ENCODE measurements around the gene GRIK2. TPM values are rescaled to one million over a fixed set of nuclear protein-coding genes. Genes with fewer than 3 reads are reported as not detected.

The GRIK2 gene
- polyA plus RNA-seq, 3 donors: 12.4 to 19.0 (median 14.6) TPM

DNA sequence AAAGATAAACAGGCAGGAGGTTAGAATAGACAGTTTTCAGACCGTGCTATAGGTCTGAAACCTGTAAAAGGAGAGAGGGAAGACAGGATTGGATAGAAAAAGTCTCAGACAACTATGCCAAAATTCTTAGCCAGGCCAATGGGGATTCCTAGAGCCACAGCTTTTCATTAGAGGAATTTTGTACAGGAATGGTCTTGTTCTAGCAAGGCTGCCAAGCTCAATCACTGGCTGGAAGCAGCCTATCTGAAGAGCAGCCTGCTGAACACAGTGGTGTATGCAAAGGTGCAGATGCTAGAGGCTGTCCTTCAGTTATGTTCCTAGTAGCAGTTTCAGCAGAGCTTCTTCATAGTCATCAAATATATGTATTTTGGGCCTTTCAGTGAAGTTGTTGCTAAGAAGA lies 313.1 kb downstream of the GRIK2 start:
- no peak for DNase-seq

DNA sequence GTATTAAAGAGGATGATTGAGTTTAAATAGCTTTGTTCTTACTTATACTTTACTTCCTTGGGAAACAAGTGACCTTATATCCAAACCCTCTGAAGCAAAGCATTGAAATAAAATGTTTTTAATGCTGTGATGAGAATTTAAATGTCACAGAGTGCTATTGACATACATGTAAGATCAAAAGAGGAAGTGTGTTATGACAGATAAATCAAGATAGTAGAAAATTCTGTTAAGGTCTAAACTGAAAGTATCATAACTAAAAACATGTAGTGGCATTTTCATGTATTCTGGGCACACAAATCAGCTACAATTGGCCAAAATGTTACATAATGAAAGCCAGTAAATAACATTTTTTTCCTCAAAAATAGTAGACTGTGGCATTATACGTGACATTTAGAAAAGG lies 318.0 kb downstream of the GRIK2 start:
- no peak for DNase-seq

DNA sequence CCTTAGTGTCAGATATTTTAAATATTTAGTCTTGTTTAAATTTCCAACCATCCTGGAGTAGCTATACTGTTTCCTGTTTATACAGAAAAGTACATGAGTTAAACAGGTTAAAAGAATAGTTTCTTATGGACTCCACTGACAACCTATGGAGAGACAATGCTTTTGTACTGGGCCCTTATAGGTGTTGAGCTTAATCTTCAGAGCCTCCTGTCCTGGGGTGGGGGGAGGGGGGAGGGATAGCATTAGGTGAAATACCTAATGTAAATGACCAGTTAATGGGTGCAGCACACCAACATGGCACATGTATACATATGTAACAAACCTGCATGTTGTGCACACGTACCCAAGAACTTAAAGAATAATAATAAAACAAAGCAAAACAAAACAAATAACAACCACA lies 322.9 kb downstream of the GRIK2 start:
- DNase-seq: no peak

DNA sequence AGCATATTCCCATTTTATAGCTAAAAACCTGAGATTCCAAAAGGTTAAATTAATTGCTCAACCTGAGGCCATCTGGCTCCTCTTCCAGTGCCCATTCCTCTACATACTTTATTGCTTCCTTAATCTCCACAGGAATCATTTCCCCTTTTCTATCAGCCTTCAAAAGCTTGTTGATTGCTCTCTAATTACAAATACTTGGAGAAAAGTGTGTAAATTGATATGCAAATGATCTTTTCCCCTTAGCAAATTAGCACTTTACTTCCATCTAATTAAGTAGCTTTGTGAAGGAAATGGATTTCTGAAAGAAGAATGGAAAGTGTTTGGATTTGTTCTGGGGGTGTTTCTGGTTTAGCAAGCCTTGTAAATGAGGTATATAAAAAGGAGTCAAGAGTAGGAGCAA lies 323.3 kb downstream of the GRIK2 start:
- no peak for DNase-seq

DNA sequence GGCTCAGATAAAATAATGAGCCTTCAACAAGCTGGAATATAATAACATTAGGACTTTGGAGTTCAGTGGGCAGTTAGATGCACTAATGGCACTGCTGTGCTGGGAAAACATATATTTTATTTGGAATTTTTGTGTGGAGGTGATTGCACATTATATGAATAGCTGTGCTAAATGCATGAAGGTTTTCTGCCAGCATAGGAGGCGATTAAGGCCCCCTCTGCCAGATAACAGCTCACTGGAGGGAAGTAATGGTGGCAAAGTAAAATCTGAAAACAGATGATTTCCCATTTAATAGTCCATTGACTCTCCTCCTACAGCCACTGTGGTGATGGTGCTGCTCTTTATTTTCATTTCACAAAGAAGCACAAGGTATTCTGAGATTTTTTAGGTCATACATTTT lies 326.0 kb downstream of the GRIK2 start:
- DNase-seq: no peak

DNA sequence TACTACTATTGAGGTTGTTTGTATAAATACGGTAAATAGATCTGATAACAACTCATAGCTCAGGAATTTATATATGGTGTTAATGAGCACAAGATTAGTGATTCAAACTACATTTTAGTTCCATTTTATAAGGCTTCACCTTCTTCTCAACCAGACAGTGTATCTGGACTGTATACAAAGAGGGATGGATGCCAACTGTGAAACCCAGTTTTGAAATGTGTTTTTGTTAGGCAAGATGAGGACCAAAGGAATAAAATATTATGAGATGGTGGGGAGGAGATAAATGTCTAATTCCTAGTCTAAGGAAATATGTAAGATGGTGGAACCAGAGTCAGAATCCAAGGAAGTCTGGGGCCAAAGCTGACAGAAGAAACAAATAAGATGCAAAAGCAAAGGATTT lies 329.0 kb downstream of the GRIK2 start:
- no peak for DNase-seq

DNA sequence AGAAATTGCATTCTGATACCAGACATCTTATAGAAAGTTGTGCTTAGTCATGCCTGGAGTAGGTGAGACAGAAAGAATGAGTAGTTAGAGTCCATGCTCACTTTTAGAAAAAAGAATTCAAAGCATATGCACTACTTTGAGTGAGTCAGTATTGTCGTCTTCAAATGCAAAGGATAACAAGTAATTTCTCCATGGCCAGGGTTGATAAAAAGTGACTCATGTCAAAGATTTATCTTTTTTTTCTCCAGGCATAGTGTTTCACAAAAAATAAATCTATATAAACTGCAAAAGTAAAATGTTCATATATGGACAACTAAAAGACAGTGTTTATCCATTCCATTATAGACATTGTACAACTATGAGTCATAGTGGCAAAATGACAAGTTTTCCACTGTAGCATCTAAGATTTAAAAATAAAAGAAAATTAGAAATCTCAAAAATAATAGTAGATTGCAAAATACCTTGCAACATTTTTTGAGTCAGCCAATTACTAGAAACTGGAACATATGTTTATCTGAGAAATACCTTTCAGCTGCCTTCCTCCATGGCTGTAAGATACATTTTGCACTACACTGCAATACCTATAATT lies 329.6 kb downstream of the GRIK2 start:
- DNase-seq: no peak

DNA sequence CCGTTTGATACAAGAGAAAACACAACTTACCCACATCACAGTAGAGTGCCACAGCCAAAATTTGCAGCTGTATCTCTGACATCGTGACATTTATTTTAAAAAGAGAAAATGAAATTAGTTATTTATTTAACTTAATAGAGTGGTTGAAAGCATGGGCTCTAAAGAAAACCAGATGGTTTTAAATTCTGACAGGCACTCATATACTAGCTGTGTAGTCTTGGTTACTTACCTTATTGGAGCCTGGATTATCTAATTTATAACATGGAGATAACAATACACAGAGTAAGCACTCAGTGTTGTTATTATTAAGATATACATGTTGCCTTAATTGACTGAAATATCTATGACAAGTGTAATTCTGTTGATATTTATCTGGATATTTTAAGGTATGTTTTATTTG lies 334.9 kb downstream of the GRIK2 start:
- DNase-seq: no peak

DNA sequence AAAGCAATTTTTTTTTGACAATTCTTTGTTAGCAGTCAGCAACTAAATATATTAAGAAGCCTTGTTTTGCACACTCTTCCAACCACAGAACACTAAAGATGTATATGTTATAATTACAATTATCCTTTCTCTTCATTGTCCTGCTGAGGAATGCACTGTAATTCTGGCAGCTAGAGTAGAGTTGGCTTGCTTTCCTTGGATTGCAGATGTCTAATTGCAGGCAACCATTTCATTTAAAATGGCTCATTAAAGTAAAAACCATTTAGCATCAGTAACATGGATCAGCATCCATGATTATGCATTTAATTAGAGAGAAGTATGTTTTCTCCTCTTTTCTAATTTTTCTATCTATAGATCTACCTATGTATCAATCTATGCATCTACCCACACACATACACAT lies 335.4 kb downstream of the GRIK2 start:
- DNase-seq: no peak

DNA sequence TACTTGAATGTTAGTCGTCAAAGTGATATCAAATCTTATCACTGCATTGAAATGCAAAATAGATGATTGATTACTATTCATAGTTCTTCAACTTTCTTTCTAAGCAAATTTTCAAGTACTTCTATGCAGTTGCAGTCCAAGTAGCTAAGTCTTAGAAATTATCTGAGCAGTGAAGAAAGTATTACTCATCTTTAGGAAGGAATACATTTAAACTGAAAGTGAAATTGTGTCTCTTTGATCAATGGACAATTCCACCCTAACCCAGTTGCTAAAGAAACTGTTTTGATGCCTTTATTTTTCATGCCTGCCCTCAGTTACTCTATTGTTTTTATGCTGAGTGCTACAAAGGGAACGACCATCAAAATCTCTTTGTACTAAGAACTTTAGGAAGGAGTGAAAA lies 337.4 kb downstream of the GRIK2 start:
- no peak for DNase-seq

DNA sequence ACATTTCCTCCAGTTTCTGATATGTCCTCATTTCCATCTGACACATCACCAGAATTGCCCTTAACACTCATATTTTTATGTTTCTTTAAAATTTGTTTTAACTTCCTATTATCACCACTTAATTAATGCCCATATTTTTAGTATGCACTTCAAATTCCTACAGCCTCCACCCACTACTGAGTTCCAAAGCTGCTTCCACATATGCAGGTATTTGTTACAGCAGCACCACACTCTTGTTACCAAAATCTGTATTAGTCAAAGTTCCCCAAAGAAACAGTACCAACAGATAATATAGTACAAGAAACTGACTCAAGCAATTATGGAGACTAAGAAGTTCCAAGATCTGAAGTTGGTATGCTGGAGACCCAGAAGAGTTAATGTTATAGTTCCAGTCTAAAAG lies 340.4 kb downstream of the GRIK2 start:
- no peak for DNase-seq

DNA sequence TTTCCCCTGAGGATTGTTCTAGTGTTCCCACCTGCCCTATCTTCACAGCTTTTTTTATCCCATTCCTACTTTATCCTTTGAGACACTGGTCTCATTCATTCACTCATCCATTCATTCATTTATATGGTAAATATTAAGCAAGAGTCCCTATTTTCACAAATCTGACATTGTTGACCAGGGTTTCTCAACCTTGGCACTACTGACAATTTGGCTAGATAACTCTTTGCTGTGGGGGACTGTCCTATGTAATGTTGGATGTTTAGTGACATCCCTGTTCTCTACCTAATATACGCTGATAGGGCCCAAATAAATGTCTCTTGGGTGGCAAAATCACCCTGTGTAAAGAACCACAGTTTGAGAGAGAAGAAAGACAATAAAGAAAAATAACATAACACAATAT lies 345.0 kb downstream of the GRIK2 start:
- no peak for DNase-seq

DNA sequence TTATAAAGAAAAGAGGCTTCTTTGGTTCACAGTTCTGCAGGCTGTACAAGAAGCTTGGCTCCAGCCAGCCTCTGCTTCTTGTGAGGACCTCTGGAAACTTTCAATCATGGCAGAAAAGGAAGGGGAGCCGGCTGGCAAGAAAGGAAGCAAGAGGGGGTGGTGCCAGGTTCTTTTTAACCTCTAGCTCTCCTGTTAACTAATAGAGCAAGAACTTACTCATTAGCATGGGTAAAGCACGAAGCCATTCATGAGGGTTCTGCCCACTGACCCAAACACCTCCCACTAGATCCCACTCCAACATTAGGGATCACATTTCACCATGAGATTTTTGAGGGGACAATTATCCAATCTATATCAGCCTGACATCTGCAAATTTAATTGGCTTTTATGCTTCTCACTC lies 347.1 kb downstream of the GRIK2 start:
- no peak for DNase-seq

DNA sequence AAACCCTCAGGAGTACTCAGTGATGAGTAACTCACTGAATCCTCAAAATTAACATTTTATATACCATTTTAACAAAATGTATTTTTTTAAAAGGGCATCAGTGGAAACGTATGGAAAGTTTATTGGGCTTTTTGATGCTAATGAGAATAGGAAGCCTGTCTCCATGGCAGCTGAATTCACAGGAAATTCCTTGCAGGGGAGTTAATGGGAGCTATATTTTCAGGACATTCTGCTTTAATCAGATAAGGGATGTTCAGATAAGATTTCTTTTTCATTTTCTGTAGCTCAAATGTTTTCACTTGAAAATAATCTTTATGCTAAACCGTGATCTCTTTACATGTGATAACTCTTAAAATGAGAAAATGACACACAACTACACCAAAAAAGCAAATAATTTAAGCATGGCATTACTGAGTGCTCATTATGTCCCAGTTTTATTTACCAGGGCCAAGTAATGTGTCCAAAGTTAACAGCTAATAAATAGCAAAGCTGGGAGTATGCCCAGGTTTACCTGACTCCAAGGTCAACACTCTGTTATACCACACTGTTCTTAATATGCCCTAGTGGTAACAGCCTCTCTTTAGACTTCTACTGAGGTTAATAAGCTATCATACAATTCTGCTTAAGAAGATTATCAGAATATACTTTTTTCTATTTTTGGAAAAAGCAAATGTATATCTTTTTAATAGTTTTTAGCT lies 348.1 kb downstream of the GRIK2 start:
- no peak for DNase-seq

DNA sequence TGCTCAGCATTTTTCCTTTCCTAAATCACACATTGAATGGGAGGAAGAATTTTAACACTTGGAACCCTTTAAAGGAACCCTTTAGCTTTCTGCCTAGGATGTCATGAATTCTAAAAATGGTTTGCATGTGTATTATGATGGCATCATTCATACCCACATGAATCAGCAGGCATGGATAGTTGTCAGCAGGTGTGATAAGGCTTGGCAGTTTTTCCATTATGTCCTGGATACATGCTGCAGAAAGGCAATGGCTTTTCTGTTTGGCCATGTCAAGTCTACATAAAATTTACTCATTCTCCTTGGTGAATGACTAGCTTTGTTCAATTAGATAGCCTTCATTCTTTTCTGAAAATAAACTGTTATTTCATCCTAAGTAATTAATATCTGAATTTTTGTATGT lies 353.7 kb downstream of the GRIK2 start:
- DNase-seq: no peak

DNA sequence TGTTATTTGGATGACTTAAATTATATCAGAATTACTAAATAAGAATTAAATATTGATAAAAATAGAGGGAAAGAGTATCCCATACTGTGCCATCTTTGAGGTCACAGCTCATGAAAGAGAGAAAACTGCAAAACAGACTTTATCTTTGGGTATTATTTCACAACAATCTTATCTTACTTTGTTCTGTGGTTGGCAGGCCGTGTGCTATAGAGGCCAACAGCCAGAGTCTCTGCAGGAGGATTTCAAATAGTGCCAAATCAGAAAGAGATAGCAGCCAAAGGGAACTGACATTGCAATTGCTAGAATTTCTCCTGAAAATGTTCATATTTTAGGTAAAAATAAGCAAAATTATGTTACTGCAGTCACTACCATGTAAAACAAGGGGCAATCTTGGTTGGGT lies 354.2 kb downstream of the GRIK2 start:
- no peak for DNase-seq

DNA sequence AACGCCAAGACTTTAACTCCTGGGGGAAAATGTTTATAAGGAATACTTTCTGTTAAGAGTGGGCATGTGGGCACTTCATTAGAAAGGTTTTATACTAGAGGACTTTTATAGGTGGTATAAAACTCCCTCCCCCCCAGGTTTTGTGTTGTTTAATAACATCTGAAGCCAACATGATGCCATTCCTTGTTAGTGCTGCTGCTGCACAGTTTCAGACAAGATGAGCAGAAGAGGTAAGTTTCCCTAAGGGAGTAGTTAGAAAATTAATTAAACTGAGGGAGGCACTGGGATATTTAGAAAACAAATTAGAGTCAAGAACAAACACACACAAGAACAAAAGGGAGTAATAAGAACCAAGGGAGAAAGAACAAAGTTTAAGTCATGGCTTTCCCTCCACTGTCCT lies 362.4 kb downstream of the GRIK2 start:
- DNase-seq: no peak

DNA sequence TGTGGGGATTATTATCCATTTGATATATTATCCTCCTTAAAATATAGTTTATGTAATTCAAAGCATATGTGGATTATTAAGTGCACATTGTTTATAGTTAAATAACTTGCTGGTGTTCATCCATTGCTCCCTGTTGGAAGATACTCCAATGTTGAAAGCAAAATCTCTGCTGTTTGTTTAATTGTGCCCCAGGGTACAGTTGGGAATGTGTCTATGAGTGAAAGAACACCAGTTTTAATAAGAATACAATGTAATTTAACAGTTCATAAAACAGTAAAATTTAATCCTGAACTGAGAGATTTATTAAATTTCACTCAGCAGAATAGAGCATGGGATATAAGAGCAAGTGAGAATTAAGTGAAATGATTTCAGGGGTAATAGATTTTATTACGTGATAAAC lies 364.9 kb downstream of the GRIK2 start:
- no peak for DNase-seq

DNA sequence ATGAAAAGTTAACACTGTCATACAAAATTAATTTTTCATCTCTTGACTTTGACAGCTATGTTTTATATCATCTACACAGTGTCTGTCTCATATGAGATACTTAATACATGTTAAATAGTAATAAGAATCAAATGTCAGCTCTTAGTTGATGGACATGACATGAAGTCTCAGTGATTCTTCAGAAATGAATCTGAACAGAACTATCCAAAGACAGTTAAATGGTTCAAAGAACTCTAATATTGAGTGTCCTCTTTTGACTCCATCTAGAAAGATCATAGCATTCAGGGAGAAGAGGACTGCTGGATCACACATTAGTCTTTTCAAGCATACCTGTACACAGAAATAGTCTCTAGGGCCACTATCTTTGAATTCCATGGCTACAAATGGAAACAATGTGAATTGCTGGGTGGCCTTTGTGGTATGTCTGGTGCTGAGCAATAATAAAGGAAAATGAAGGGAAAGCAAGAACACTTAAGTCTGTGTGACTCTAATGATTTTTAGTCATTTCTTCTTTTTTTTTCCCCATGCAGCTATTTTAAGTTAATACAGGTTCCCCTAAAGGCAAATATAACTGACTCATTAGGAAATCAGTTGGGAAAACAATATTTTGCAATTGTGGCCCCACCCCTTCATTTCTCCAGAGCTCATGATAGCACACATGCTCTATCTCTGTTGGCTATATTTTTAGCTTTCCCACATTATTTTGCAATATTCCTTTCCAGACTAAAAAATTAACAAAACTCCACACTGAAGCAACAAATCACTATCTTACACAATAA lies 367.5 kb downstream of the GRIK2 start:
- DNase-seq: no peak

DNA sequence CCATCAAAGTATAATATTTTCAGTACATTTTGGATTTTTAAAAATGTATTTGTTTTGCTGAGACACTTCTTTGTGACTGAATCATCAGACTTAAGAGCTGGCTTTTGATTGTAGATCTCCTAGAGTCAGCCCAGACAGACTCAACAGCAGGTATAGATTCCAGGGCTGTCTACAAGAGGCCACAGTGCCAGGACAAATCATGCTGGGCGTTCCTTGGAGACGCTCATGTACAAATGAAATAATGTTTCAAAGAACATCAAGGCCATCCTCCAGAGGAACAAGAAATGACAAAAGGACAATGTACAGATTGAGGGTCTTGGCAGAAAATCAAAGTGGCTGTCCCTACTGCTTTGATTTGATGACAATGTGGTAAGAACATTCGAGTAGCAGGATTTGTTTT lies 369.3 kb downstream of the GRIK2 start:
- no peak for DNase-seq

DNA sequence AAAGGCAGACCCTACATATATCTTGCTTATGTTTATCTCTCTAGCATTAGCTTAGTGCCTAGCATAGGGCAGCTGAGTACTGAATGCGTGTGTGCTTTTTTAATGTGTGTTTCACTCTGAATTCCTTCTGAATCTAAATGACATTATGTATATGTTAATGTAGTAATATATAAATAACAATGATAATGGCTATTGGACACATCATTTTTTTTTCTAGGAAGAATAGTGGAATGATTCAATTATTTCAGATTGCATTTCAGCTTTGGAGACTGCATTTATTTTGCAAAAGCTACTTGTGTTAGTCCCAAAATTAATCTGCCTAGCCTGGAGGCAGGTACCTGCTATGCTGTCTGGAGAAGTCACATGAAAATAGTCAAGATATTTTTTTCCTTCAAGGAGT lies 371.8 kb downstream of the GRIK2 start:
- DNase-seq: no peak

DNA sequence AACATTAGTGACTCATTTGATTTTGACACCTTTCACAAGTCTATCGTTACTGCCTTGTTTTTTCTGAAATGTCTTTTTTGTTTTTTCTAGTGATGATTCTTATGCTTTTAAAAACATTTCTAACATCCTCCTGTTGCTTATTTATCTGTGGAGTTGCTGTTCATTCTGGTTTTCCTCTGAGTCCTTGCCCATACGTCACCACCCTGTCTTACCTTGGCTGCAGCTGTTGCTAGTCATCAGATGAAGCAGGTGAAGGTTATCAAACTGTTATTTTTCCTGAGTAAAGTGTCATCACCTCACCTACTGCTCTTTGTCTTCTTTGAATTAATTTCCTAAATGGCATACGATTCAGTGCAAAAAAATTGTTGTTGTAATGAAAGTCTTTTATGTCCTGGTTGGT lies 376.6 kb downstream of the GRIK2 start:
- DNase-seq: no peak

DNA sequence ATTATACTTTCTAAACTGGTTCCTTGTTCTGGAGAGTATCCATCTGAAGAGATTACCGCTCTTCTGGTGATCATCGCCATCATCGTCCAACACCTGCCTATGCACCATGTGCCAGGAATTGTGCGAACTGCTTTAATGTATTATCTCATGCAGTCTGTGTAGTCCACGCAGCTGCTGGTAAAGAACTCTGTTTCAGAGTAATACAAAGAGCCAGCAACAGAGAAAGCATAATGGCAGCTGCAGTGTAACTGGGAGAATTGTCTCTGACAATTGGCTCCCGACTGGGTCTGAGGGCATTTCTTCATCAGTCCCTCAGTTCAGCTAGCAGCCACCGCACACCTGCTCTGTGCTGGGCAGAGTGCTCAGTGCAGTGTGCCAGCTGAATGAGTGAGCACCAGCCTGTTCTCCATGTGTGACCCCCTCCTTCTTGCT lies 383.4 kb downstream of the GRIK2 start:
- no peak for DNase-seq

DNA sequence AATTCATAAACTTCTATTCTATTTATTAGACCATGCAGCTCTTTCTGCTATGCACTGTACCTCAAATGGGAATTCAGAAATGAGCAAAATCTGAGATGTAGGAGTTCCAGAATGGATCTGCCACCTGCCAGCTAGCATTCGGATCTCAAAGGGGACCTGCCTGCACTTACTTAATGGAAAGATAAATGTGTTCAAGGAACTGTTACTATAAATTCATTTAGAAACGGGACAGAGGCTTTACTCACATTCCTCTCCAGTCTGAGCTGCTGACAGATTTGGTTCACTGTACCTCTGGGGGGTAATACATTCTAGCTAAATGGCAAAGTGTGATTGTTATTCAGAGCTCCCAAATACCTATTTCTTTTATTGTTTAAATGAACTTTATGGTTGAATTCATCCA lies 384.1 kb downstream of the GRIK2 start:
- no peak for DNase-seq

Data from renal pelvis (tissue), 4 donors.